Esophagus mucosa (tissue), 1 donor: ENCODE measurements around the gene CAB39L. TPM values are rescaled to one million over a fixed set of nuclear protein-coding genes. Genes with fewer than 3 reads are reported as not detected.
"Not testable (repeated sequence)": the region's sequence is repeated elsewhere in the genome, so short reads cannot be mapped to it uniquely, and the experiment has no call there.

Experiments used
- ATAC-seq: fragments of 200-7000 bp; cut with Tn5 transposase; one replicate; pipeline ENCODE4 v1.9.1; 2020
- total RNA-seq: library from RNA; stranded (reverse); gene quantifications from one replicate; pipeline ENCODE4 v1.2.4, GENCODE V29; 2023
- donor health status: DM: yes; HTN: yes; CAD: no.

The CAB39L gene
- total RNA-seq, 1 donor from 2014 or later, result 11.8 TPM

DNA sequence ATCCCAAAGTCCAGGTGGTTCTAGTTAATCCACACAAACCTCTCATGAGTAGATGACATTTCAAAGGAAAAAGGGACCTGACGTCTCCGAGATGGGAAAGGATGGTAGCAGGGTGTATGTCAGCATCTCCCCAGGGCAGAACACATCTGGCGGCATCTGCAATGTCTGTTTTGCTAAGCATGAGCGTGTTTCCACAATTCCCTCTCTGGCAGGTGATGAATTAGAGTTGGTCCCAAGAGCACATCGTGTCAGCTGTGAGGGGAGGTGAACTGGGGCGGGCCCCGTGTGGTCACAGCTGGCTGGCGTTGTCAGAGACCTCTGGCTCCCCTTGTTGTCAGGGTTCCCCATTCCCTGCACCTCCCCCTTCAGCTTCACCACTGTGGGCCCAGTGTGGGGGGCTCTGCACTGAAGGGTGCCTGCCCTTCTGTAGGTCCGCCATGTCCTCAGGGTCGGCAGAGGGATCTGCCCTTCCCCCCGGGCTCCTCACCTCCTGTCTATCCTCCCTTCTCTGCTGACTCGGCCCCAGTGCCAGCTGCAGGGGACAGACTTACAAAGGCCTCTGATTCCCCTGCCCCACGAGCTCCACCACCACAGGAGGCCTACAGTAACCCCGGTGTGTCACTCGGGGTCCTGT is 138.0 kb downstream of the CAB39L start:
- ATAC-seq, result no peak

DNA sequence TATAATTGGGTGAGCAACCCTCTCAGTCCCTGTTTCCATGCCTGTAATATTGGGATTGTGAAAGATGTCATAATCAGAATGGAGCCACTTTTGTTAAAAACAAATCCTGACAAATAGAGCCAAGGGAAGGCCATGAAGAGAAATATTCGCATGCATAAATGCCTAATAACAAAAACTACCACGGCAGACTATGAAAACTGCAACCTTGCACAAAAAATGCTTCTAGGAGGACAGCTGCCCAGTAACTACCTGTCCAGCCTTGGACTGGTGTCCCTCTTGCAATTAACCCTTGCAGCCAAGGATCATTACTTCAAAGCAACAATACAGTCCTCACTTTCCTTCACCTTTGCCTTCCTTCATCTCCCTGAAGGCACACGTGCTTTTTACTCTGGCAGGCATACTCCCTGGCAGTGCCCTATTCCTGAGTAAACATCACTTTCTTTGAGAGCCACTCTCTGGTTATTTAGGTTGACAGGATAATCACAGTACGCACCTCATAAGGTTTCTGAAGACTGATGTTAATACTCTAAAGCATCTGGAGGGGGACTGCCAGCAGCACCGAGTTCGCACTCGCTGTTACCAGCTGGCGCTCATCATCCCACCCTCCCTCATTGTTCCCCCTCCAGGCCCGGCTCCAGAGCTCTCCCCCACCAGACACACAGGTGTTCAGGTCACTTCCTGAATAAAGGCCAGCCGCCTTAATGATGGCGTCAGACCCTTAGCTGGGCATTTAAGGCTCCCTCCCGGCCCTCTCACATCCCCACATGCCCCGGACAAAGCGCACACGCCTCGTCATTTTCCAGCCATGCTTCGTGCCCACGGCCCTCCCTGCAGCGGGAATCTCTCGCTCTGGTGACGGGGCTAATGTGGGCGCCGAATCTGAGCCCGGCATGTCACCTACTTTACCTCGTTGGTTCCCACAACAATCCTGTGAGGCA is 138.8 kb downstream of the CAB39L start:
- ATAC-seq, result no peak

DNA sequence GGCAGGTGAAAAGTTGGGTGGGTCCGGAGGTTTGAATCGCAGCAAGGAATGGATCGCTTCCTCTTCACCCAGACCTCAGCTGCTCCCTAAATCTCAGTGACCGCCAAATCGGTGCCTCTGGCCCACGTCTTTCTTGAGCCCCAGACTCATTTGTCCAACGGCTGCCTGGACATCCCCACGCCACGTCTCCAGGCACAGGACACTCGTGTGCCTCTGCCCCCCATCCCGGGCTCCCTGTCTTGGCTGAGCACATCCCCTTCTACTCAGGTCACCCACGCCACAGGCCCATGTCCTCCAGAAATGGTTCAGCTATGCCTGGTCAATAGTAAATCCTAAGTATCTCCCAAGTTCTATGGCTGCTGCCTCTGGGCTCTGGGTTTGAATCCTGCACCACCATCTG is 139.5 kb downstream of the CAB39L start:
- no peak for ATAC-seq

DNA sequence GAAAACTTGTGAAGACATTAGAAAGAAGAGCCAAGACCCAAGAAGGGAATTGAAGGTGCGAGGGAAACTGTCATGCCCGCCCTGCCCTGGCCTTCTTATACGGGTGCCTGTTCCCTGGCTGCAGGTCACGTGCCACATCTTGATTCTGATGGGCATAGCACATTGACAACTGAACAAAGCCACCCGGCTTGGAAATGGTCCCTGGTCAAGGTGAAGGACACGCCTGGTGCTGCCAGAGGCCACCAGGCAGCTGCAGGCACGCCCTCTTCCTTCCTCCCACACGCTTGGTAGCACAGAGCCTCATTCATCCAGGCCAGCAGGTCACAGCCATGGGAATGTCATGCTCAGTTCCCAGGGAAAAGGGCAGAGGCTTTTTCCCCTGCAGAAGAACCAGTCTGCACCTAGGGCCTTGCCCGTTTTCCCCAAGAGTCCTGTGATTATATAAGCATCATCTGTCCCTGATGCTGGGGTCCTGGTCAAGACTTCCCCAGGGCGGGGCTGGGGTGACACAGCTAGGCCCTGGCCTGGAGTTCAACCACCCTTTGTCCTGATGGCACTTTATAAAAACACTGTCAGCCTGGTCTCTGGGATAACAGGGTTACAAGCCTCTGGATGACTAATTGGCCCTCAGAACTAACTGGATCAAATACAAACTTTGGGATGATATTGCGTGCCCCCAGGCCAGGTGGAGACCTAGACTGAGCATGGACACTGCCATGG is 140.2 kb downstream of the CAB39L start:
- no peak for ATAC-seq

DNA sequence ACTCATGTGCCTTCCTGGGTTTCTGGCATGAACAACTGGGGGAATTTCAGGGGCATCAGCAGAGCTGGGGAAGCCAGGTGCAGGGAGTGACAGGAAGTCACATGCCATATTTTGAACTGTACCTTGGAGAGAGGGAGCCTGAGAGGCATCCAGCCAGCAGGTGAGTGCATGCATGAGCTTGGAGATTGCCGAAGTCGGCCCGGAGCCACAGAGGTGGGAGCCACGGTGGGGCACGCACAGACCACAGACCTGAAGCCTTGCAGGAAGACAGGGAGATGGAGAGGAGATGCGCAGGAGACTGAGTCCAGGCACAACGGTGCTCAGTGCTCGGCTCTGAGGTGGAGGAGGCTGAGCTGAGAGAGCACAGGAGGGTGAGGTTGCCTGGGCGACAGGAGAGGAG is 141.0 kb downstream of the CAB39L start:
- ATAC-seq, result no peak

DNA sequence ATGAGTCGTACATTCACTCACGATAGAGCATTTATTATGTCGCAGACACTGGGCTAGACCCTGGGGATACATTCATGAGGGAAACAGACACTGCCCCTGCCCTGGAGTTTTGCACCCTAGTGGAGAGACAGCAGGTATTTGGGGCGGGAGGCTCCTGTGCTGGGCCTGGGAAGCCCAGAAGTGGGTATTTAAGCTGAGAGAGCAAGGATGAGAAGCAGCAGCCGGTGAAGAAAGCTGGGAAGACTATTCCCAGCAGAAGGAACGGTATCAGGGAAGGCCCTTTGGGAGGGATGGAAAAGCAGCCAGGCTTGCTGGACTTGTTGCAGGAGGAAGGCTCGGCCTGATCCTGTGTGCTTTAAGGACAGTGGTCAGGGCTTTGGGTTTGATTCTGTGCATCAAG is 141.6 kb downstream of the CAB39L start:
- no peak for ATAC-seq

DNA sequence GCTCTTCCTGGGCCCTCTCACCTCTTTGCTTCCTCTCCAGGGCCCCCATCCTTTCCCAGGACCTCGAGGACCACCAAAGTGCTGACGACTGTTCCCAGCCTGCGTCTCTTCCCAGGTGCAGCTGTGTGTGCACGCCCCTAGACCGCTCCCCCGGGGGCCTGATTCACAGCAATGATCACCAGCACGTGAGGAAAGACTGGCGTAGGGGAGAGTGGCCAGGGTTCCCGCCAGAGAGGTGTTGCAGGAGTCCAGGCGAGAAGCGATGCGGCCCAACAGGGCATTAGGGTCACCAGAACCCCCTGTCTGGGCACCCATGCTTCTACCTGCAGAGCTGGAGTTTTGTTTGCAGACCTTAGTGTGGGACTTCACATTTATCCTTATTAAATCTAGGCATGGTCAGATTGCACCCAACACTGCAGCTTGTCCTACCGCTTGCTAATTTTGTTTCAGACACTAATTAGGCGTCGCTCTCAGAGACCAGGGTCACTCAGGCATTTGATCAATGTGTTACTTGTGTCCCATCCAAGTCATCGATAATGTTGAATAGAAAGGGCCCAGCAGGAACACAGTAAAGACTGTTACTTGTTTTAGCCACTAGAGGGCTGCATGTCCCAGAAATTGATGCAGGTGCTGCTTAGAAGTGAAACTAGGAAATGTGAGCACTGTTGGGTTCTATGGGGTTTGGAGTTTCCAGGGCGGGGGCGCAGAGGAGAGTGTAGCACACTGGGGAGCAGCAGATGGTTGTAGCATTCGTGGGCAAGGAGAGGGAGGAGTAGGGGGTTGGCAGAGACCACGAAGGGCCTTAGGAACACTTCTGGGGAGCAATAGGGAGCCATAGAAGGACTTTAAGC is 142.9 kb downstream of the CAB39L start:
- peak; percentile 76 for ATAC-seq

DNA sequence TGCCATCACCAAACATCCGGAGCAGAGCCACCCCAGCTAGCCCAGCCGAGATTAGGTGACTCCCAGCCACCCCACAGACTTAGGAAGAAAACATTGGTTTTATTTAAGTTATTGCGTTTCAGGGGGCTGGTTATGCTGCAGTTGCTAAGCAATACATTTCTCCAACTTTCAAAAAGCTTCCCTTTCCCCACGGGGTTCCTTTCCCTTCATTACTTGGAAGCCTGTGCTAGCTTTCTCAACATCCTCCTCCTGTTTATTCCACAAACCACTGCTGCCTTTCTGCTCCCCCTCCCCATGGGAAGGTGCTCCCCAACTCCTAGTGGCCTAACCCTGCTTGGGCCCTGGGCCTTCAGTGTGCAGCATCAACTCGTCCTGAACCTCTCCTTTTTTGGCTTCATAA is 143.6 kb downstream of the CAB39L start:
- no peak for ATAC-seq

DNA sequence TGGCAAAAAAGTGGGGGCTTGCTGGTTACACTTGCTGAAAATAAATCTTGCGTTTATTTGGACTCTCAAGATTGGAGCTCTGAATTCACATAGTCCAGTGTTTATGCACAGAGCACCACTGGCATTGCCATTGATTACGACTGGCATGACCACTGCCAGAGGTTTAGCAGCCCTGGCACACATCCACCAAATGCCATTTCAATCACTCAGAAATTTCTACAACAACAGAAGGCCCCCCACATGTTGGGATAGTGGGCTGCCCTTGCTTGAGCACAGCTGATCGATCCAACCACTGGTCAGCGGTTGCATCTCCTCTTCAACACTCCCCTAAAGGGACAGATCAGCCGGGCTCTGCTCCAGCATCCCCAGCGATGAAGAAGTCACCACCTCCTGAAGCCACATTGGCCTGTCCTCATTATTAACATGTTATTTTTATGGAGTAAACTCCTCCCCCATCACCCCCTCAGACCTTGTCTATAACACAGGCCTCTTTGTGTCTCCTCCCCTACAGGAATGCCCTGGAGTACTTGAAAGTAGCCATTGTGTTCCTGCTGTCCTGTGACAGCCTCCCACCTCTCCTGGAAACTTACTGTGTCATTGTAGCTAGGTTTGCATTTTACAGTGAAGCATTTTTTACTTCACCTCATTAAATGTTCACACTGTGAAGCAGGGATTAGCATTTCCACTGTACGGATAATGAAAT is 144.8 kb downstream of the CAB39L start:
- no peak for ATAC-seq

DNA sequence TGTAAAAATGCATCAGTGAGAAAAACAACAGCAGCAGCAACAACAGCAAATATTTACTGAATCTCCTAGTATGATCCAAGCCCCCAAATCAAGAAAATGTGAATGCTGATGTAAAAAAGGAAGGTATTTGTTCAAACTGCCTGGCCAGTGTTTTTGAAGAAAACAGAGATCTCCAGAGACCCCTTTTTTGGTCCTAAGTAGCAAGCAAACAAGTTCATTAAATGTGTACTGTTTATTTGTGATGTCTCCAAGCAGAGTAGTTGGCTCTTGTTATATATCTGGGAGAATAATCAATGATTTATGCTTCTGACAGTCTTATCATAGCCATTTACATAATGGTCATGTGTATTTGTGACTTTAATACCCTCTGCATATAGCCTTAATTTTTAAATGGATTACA is 145.4 kb downstream of the CAB39L start:
- ATAC-seq, result no peak

DNA sequence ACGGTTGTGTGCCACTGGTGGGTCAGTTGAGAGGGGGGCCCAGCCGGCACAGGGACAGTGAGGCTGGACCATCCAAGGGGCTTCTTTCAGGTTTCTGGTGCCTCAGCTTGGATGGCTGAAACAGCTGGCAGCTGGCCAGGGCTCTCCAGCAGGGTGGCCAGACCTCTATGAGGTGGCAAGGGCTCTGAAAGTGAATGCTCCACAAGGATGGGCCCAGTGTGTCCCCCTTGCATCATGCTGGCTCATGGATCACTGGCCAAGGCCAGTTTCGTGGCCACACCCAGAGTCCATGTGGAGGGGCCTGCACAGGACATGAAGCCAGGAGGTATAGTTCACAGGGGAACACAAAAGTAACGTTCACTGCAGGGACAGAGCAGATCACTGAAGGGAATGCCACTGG is 146.5 kb downstream of the CAB39L start:
- ATAC-seq, result no peak

DNA sequence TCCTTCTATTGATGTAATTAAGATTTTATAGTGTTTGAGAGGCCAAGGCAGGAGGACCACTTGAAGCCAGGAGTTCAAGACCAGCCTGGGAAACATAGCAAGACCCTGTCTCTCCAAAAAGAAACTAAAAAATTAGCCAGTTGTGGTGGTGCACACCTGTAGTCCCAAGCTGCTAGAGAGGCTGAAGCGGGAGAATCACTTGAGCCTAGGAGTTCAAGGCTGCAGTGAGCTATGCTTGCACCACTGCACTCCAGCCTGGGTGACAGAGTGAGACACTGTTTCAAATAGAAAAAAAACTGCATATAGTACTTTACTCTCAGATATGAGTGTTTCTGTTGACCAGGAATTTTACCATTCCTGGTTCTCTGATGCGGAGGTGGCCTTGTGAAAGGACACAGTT is 147.2 kb downstream of the CAB39L start:
- no peak for ATAC-seq

DNA sequence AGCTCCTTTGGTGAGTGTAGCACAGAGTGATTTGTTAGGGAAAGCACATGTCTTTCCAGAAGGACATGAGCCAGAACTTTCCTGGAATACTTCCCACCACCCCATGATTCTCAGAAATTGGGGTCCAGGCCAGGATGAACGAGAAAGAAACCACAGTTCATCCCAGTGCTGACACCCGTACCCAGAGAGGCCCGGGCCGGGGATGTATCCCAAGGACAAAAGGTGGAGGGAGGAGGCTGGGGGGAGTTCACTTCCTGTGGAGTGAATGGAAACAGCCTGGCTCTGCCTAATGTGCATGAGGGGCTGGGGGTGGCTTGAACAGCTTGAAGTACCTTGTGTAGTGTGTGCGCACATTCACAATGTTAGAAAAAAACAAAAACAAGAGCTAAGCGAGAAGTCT is 148.6 kb downstream of the CAB39L start:
- ATAC-seq, result no peak

DNA sequence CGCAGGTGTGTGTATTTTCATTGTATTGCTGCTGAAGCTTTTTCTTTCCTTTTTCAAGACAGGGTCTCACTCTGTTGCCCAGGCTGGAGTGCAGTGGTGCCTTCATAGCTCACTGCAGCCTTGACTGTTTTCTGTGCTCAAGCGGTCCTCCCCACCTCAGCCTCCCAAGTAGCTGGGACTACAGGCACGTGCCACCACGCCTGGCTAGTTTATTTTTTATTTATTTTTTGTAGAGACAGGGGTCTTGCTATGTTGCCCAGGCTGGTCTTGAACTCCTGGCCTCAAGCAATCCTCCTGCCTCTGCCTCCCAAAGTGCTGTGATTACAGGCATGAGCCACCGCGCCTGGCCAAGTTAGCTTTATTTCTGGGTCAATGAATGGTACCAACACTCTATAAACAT is 149.1 kb downstream of the CAB39L start:
- not testable (repeated sequence) for ATAC-seq

DNA sequence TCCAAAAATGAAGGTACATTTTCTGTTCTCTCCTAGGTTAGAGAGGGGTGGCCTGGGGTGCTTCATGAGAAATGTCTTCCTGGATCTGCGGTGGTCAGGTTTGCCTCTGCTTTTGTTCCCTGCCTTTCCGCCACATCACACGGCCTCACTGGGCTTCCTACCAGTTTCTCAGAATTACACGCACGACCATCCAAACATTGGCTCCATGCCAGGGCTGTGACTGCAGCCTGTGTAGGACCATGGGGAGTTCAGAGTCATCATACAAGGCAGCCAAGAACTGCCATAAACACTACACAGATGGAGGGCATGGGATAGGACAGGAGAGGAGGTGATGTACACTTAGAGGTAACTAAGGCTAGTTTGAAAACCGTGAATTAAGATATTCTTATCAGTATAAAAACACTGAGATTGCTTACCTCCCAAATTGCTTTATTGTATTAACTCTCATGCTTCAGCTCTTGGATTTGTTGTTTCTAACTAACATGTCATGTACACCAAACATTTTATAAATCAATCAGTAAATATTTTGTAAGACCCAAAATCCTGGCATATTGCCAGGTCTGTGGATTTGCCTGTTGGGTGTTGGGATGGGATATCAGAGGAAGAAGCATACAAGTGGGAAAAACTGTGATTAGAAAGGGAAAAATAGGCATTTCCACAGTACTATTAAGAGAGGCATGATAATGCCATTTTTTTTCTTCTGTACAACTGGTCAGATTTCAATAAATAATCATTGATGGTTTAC is 150.9 kb downstream of the CAB39L start:
- no peak for ATAC-seq

DNA sequence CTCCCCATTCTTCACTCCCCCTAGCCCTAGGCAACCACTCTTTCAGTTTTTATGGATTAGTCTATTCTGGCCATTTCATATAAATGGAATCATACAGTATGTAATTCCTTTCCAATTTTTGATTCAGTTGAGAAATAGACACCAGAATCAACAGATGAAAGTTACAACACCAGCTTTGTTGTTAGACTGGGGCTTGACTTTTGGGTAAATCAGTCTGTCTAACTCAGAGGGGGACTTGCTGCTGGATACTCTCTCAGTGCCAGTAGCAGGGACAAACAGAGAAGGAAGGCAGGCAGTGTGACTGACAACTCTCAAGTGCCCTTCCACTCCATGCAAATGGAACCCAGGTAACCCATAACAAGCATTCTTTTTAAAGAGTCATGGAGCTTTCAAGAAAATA is 155.4 kb downstream of the CAB39L start:
- ATAC-seq, result no peak

DNA sequence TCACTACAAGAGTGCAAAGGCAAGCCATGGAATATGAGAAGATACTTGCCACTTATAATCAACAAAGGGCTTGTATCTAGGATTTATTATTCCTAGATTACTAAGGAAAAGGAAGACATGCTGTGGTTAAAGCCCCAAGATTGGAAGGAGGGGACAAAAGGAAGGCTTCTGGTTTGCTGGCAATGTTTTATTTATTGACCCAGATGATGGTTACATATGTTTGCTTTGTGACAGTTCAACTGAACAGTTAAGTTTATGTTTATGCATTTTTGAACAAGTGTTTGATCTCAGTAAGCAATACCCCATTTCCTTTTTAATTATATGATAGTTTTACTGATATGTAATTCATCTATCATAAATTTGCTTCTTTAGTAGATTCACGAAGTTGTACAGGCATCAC is 155.9 kb downstream of the CAB39L start:
- no peak for ATAC-seq

DNA sequence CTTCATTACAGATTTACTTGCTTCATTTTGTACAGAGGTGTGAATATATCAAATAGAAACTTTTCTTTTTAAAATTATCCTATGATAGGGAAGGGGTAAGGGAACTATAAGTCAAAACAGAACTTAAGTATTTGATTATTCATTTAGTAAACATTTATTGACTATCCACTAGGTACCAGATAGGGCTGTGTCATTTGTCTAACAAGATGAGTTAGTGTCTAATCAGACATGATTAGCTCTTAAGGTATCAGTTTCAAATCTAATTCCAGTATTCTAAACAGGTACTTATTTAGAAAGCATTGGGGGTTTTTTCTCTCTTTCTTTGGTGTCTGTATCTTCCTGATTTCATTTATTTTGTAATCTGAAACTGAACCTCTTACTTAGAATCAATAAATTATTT is 164.0 kb downstream of the CAB39L start:
- no peak for ATAC-seq

DNA sequence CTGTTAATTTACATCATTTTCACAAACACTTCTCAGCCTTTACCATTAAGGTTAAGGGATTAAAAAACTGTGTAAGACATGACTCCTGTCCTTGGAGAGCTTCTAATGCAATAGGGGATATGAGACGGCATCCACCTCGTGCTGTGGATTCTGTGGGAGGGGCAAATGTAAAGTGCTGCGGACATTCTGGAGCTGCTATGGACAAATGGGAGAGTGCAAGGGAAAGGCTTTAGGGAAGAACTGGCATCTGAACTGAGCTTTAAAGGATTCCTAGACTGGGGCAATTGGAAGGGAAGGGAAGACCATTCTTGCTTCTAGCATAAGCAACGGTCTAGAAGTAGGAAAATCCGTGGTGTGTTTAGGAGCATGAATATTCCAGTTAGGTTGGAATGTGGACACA is 164.8 kb downstream of the CAB39L start:
- no peak for ATAC-seq

DNA sequence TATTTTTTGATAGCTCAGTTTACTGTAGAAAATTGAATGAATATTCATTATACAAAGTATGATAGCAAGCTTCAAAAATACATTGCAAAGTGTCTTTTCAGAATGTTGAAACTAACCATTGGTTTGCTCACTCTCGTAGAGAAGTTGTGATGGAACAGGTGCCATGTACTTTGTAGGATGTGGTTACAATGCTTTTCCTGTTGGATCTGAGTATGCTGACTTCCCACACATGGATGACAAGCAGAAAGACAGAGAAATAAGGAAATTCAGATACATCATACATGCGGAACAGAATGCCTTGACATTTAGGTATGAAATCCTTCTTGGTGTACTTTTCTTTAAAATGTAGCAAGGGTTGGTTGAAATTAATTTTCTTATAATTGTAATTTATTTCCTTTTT is 165.7 kb downstream of the CAB39L start:
- no peak for ATAC-seq

DNA sequence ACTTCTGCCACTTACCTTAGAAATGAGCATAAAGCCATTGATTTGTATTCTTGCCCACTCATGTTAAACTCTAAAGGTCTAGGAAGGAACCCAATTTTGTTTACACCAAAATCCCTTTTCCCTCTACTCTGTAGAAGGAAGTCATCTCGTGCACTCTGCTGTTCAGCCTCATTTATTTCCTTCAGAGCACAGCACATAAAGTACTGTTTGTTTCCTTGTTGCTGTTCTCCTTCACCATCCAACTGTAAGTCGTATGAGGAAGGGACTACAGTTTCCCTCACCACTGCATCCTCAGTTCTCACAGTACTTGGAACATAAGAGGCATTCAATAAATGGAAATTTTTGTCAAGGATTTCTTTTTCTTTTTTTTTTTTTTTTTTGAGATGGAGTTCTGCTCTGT is 171.6 kb downstream of the CAB39L start:
- ATAC-seq, result no peak
